ENCODE measurements around the gene BAX. TPM values are rescaled to one million over a fixed set of nuclear protein-coding genes. Genes with fewer than 3 reads are reported as not detected.

The BAX gene
- total RNA-seq, 4 donors from 2014 or later: 28.2 to 74.4 (median 41.2) TPM

DNA sequence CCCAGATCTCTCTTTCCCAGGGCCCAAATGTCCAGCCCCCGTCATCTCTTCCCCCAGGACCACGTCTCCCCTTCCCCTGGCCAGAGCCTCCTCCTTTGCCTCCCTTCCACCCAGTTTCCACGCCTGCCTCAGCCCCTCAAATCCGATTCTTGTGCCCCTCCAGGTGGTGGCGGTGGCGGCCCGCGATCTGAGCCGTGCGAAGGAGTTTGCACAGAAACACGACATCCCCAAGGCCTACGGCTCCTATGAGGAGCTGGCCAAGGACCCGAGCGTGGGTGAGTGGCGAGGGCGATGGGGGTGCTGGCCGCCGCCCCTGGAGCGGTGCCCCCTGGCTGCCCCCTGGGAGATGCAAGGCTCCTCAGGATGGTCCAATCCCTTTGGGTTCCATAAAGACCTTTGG lies 19.8 kb upstream of the BAX start:
- intact Hi-C loops (cut with DNase I): no loop called here
- WGBS, 2 donors: 72 to 83% methylated on average over 17 to 19 of the region's 19 CpGs

DNA sequence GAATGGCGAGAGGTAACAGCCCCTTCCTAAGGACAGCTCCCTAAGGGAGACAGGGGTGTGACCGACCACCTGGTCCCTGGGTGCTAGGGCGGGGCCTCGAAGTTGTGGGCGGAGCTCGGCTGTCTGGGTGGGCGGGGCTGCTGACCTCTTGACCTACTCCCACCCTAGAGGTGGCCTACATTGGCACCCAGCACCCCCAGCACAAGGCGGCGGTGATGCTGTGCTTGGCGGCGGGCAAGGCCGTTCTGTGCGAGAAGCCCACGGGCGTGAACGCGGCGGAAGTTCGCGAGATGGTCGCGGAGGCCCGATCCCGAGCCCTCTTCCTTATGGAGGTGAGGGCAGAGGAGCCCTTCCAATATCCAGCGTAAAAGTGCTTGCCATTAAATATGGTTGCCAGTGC lies 18.8 kb upstream of the BAX start:
- intact Hi-C loops (cut with DNase I): no loop called here

More for the DNA sequence above, 19.8 kb upstream of the BAX start:
- no peak for DNase-seq
- Histone ChIP-seq H3K4me1 (peaks cover 0 to 7% of the 10 kb centered on the region in 2 donors), H3K4me3 (replicated peaks in 1 of 3) (no peak overlapping the region), H3K9me3 (no peaks in the 10 kb centered on the region), H3K36me3 (no peaks in the 10 kb centered on the region), H3K27me3 (no peaks in the 10 kb centered on the region), H3K27ac (no peak overlapping the region)
- TF ChIP-seq POLR2A (IDR thresholded peaks at IDR 0.05): no peak
- TF ChIP-seq, protein P1, sequence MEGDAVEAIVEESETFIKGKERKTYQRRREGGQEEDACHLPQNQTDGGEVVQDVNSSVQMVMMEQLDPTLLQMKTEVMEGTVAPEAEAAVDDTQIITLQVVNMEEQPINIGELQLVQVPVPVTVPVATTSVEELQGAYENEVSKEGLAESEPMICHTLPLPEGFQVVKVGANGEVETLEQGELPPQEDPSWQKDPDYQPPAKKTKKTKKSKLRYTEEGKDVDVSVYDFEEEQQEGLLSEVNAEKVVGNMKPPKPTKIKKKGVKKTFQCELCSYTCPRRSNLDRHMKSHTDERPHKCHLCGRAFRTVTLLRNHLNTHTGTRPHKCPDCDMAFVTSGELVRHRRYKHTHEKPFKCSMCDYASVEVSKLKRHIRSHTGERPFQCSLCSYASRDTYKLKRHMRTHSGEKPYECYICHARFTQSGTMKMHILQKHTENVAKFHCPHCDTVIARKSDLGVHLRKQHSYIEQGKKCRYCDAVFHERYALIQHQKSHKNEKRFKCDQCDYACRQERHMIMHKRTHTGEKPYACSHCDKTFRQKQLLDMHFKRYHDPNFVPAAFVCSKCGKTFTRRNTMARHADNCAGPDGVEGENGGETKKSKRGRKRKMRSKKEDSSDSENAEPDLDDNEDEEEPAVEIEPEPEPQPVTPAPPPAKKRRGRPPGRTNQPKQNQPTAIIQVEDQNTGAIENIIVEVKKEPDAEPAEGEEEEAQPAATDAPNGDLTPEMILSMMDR (IDR thresholded peaks at IDR 0.05): no peak

DNA sequence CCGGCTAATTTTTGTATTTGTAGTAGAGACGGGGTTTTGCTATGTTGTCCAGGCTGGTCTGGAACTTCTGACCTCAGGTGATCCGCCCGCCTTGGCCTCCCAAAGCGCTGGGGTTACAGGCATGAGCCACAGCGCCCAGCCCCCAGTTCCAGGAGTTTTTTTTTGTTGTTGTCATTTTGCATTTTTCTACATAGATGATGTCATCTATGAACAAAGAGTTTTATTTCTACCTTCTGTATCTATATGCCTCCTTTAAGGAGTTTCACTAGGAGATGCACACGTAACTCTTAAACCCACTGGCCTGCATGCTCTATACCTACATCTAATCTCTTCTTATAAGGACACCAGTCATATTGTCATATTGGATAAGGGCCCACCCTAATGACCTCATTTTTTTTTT lies 16.4 kb upstream of the BAX start:
- intact Hi-C loops (cut with DNase I): no loop called here
- no peaks in the 10 kb centered on the region for H3K9me3 ChIP-seq
- H3K4me3 ChIP-seq (replicated peaks in 1 of 3): no peak overlapping the region
- H3K27ac ChIP-seq: no peak overlapping the region
- 89 to 90% methylated on average over 7 of the region's 7 CpGs for WGBS, 2 donors
- peaks cover 0 to 6% of the 10 kb centered on the region in 2 donors for H3K4me1 ChIP-seq
- no peak for TF ChIP-seq POLR2A (IDR thresholded peaks at IDR 0.05)
- TF ChIP-seq, protein P1 (IDR thresholded peaks at IDR 0.05): no peak
- H3K27me3 ChIP-seq: no peaks in the 10 kb centered on the region
- no peaks in the 10 kb centered on the region for H3K36me3 ChIP-seq
- no peak for DNase-seq

More for the DNA sequence above, 18.8 kb upstream of the BAX start:
- H3K27me3 ChIP-seq: no peaks in the 10 kb centered on the region
- no peaks in the 10 kb centered on the region for H3K36me3 ChIP-seq
- no peak for TF ChIP-seq POLR2A (IDR thresholded peaks at IDR 0.05)
- TF ChIP-seq, protein P1 (IDR thresholded peaks at IDR 0.05): no peak
- H3K27ac ChIP-seq: no peak overlapping the region
- H3K9me3 ChIP-seq: no peaks in the 10 kb centered on the region
- H3K4me1 ChIP-seq: peaks cover 0 to 7% of the 10 kb centered on the region in 2 donors
- WGBS, 2 donors: 94 to 95% methylated on average over 19 to 25 of the region's 25 CpGs
- no peak for DNase-seq
- H3K4me3 ChIP-seq (replicated peaks in 1 of 3): no peak overlapping the region

DNA sequence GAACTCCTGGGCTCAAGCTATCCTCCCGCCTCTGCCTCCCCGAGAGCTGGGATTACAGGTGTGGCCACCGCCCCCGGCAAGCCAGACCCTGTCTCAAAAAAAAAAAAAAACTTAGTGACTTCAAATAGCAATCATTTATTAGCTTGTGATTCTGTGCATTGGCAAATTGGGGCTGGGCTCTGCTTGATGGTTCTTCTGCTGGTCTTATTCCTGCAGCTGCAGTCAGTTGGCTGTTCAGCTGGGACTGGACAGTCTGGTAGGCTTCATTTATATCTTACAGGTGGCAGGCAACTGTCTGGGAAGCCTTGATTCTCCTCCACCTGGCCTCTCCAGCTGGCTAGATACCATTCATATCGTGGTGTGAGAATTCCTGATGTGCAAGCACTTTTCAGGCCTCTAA lies 13.8 kb upstream of the BAX start:
- 84 to 100% methylated on average over 5 of the region's 5 CpGs for WGBS, 2 donors
- Histone ChIP-seq H3K27ac (no peak overlapping the region), H3K9me3 (no peaks in the 10 kb centered on the region), H3K36me3 (no peaks in the 10 kb centered on the region), H3K4me3 (replicated peaks in 1 of 3) (no peak overlapping the region), H3K27me3 (no peaks in the 10 kb centered on the region), H3K4me1 (no peaks in the 10 kb centered on the region)
- intact Hi-C loops (cut with DNase I): no loop called here
- TF ChIP-seq, protein P1 (IDR thresholded peaks at IDR 0.05): no peak
- no peak for TF ChIP-seq POLR2A (IDR thresholded peaks at IDR 0.05)
- DNase-seq: no peak

DNA sequence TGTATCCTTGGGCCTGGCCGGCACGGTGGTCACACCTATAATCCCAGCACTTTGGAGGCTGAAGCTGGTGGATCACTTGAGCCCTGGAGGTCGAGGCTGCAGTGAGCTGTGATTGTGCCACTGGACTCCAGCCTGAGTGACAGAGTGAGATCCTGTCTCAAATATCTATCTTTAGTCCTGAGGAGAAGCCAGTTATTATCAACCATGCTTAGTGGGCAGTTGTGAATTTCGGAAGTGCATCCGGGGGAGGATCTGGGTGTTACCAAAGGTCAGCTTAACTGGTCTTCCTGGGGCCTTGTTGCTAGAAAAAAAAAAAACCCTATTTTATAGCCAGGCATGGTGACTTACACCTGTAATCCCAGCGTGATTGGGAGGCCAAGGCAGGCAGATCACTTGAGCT lies 11.6 kb upstream of the BAX start:
- Histone ChIP-seq H3K4me1 (no peaks in the 10 kb centered on the region), H3K27ac (no peak overlapping the region), H3K36me3 (no peaks in the 10 kb centered on the region), H3K27me3 (no peaks in the 10 kb centered on the region), H3K9me3 (no peaks in the 10 kb centered on the region), H3K4me3 (replicated peaks in 1 of 3) (no peak overlapping the region)
- 91 to 94% methylated on average over 6 of the region's 6 CpGs for WGBS, 2 donors
- TF ChIP-seq POLR2A (IDR thresholded peaks at IDR 0.05): no peak
- TF ChIP-seq, protein P1 (IDR thresholded peaks at IDR 0.05): no peak
- no peak for DNase-seq
- intact Hi-C loops (cut with DNase I): no loop called here
